ENCODE results near the gene CMBL.

The CMBL gene

GRCh38 chr5:10310066-10310779 is 2.5 kb upstream of the CMBL start:
- DNase-seq (ENCODE audit: low read depth, low spot score) = peak; percentile 72

DNA sequence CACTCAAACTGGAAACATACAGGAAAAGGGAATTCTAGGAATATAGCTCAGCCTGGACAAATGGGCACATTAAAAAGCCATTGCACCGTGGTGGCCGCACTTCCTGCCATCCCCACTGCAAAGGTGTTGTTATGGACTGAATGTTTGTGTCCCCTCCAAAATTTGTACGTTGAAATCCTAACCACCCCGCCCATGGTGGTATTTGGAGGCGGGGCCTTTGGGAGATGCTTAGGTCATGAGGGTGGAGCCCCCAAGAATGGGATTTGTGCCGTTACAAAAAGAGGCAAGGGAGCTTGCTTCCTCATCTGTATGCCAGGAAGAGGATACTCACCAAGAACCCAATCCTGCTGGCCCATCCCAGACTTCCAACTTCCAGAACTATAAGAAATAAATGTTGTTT is 1.1 kb upstream of the CMBL start:
- no peak for DNase-seq (ENCODE audit: low read depth, low spot score)

GRCh38 chr5:10306806-10307205 is 896 bp downstream of the CMBL start:
- no peak for DNase-seq (ENCODE audit: low read depth, low spot score)

DNA sequence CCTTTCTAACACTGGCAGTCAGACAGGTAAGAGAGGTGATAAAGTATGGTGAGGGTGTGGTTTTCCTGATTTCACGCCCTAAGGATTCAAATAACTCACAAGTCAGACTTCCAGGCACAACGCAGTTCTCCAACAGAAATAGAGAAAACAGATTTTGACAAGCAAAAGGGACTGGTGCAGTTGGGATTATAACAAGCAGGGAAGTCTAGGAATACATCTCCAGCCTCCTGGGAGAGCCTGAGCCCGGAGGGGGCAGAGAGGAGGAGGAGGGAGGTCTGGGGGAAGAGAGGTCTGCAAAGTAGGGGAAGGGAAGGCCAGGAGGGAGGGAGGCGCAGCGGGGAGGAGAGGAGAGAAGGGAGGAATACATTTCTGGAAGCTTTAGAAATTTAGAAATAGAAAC is 1.6 kb downstream of the CMBL start:
- DNase-seq (ENCODE audit: low read depth, low spot score) = no peak

DNA sequence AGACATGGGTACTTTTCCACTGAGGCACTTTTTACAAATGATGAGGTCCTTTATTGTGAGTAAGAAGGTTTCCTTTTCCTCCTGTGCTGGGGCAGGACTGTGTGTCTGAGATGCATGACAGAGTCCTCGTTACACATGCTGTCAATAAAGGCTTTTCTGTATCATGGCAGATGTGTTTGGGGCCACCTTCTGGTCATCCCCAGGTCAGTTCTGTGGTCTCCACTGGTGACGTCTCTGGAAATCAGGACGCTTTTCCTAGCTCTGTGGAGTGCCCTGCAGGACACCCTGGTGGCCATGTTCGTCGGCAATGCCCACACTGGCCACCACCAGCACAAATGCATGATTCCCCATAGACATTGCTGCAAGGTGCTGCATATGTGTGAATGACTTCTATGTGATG is 2.8 kb downstream of the CMBL start:
- DNase-seq (ENCODE audit: low read depth, low spot score) = no peak

DNA sequence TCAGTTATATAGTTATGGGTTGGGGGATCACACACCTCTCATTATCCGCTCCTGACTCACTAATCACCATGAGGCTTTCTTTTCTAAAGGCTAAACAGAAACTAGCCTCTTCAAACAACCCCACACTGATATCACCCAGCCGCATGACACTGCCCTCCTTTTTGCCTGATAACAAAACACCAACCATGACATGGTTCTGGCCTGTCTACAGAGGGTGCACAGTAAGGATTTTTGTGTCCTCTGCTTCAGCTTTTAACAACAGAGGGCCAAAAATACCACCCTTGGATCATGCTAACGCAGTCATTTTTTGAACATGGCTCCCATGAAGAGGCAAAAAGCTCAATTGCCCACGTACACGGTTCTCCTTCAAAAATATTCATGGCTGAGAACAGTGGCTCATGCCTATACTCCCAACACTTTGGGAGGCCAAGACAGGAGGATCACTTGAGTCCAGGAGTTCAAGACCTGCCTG is 4.0 kb downstream of the CMBL start:
- DNase-seq (ENCODE audit: low read depth, low spot score) = no peak

GRCh38 chr5:10303201-10303600 is 4.5 kb downstream of the CMBL start:
- no peak for DNase-seq (ENCODE audit: low read depth, low spot score)

DNA sequence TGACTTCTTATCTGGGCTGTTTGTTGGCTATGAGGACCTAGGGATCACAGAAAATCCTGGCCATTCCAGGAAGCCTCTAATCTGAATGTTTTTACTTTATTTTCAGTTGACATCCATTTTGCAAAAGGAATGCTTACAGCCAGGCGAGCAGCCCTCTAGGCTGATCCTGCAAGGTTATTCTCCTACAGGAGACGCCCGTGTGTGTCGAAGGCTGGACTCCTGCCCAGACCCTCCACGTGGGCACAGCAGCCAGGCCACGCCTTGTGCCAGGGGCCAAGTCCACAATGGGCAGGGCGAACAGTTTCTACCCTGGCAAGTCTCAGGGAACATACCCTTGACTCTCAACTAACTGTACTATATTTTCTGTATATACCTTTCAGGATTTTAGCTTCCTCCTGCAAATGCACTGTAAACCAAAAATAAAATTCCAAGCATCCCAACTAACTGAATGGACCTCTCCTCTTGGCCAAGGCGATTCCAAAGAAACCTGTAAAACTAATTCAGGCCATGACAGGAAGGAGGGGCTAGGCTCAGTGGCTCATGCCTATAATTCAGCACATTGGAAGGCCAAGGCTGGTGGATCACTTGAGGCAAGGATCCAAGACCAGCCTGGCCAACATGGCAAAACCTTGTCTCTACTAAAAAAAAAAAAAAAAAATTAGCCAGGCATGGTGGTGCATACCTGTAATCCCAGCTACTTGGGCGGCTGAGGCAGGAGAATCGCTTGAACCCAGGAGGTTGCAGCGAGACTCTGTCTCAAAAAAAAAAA is 5.7 kb downstream of the CMBL start:
- no peak for DNase-seq (ENCODE audit: low read depth, low spot score)

DNA sequence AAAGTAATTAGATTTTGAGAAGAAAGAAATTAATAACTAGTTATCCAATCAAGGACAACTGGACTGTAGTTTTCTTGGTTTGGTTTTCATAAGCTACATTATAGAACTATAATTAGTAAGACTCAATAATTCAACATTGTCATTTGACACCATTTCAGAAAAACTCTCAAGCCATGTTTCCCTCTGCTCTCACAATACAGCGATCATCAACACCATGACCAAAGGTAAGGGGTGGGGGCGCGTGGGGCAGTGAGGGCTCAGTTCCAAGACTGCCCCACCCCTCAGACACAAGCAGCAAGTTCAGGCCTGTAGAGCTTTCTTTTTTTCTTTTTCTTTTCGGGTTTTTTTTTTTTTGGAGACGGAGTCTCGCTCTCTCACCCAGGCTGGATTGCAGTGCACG is 6.4 kb downstream of the CMBL start:
- DNase-seq (ENCODE audit: low read depth, low spot score) = no peak

DNA sequence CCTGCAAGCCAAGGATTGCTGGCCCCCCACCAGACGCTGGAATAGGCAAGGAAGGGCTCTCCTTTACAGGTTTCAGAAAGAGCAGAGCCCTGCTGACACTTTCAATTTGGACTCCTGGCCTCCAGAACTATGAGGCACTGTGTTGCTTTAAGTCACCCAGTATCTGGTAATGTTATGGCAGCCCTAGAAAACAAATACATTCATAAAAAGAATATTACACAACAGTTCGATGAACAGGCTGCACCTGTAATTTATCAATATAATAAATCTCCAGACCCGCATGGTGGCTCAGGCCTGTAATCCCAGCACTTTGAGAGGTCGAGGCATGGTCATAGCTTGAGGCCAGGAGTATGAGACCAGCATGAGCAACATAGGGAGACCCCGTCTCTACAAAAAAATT is 7.5 kb downstream of the CMBL start:
- DNase-seq (ENCODE audit: low read depth, low spot score) = no peak

DNA sequence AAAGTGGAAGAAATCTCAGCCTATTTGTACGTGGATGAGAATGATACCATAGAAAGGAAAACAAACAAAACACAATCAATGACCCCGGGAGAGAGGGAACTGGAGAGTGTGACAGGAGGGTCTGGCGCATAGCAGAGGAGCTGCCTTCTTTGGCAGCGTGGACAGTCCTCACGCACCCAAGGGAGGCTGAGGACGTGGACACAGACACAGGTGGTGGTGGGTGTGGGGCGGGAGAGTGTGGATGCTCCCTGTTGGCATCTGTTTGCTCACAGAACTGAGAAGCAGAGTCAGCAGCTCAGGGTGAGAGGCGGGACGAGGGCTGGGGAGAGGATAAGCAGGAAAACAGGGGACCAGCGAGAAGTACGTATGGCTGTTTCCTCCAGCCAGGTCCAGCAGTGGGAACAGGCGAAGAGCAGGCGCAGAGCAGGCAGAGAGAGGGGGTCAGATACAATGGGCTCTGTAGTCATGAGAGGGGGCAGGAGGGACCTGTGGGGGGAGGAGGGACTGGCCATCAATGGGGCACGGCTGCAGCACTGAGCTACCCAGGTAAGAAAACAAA is 10.0 kb downstream of the CMBL start:
- DNase-seq (ENCODE audit: low read depth, low spot score) = no peak

DNA sequence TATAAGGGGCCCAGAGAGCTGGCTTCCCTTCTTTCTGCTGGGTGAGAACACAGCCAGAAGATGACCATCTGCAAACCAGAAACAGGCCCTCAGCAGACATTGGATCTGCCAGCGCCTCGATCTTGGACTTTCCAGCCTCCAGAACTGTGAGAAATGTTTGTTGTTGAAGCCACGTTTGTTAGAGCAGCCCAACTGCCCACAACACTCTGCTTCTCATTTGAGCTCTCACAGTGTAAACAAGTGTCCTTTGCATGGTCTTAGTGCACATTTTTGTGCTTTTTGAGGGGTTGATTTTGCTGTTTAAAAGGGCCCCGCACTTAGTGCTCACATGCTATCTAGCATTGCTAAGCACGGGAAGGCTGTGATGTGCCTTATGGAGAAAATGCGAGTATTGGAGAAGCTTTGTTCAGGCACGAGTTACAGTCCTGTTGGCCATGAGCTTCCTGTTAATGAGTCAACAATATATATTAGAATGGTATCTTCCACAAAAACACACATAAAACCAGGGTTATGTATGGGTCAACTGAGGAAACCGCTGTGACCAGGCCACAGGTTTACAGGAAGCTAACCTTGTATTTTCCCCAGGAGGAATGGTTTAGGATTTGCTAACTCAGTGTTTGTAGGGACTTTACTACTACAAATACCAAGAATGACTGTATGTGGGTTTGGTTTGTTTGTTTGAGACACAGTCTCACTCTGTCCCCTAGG is 11.9 kb downstream of the CMBL start:
- DNase-seq (ENCODE audit: low read depth, low spot score) = no peak

DNA sequence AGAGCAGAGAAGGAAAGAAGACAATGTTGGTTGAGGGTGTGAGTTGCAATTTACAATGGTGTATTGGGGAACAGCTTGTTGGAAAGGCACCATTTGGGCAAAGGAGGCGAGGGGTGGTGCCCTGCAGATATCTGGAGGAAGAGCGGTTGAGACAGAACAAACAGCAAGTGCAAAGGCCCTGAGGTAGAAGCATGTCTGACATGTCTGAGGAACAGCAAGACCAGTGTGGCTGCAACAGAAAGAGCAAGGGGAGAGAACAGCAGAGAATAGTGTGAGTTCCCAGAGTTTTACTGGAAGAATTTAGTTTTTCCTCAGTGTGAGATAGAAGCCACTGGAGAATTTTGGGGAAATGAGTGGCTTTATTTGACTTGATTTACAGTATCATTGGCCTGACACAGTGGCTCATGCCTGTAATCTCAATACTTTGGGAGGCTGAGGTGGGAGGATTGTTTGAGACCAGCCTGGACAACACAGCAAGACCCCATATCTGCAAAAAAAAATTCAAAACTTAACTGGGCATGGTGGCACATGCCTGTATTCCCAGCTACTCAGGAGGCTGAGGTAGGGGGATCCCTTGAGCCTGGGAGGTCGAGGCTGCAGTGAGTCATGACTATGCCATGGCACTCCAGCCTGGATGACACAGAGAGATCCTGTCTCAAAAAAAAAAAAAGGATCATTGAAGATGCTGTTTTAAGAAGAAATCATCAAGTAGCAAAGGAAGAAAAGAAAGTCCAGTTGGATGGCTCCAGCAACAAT is 13.6 kb downstream of the CMBL start:
- no peak for DNase-seq (ENCODE audit: low read depth, low spot score)

- no peak for DNase-seq (ENCODE audit: low read depth, low spot score)
Observed at GRCh38 chr5:10291692-10292339, 15.9 kb downstream of the CMBL start.

- DNase-seq (ENCODE audit: low read depth, low spot score) = no peak
Observed at GRCh38 chr5:10290438-10290837, 17.3 kb downstream of the CMBL start.

DNA sequence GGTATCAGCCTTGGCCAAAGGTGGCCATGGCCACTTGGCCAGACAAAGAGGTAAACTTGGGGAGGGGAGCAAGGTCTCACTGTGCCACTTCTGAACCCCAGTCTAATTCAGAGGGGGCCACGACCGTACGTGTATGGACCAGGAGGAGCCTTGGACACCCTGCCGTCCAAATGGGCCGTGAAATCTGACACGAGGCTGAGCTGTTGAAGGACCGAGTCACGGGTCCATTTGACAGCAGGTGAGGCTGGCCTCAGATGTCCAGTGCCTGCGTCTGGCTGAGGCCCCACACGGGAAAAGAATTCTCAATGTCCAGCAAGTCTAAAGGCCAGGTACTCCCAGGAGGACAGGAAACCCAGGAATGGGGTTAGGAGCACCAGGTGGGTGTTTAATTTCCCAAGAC is 17.7 kb downstream of the CMBL start:
- no peak for DNase-seq (ENCODE audit: low read depth, low spot score)

DNA sequence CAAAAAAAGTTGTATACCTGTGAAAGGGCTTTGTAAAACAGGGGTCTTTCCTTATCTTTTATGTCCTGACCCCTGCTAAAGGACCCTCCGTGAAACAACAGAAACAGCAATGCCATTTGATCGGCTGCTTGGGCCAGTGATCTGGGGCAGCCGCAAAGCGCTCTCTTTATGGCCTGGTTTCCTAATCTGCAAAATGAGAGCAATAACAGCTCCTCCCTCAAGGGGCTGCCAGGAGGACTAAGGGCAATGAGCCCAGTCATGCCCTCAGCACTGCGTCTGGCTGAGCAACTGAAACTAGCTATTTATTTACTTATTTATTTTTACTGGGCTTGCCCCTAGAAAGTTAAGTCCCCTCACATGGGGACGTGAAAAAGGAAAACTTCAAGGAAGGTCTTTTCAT is 18.3 kb downstream of the CMBL start:
- no peak for DNase-seq (ENCODE audit: low read depth, low spot score)

- DNase-seq (ENCODE audit: low read depth, low spot score) = no peak
Observed at GRCh38 chr5:10288592-10289219, 19.0 kb downstream of the CMBL start.

- no peak for DNase-seq (ENCODE audit: low read depth, low spot score)
Observed at GRCh38 chr5:10286862-10287227, 20.9 kb downstream of the CMBL start.

- DNase-seq (ENCODE audit: low read depth, low spot score) = no peak
Observed at GRCh38 chr5:10286162-10286861, 21.4 kb downstream of the CMBL start.
